ENCODE data around the gene PCDH9. TPM values are rescaled to one million over a fixed set of nuclear protein-coding genes. Genes with fewer than 3 reads are reported as not detected.

PCDH9 gene
- total and polyA plus RNA-seq, 2 of the 13 experiments (the other 11 are each of a cell fraction or from before 2014, with no cell fraction given) = 0.09 TPM; not detected in 1

DNA sequence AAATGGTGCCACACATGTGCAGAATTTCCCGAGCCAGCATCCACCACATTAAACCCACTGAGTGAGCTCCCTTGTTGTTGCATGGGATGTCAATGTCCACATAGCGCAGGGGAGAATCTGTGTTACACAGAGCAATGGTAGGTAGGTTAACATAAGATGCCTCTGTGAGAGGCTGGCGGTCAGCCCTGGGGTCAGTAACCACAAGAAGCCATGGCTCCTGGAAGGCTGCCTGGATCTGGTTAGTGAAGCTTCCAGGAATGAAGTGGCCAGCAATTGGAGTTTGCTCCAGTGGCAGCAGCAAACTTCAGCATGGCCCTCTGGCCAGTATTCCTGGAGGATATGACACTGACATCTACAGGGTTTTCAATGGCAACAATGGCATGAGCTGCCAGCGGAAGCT, 37.0 kb upstream of the PCDH9 start:
- in situ Hi-C loops (cut with HindIII; ENCODE audit: extremely low pct_ligation_motif_present, low pct_unique_long_range_greater_than_20kb) = no loop called here
- no peak for FAIRE-seq
- Histone ChIP-seq H3K79me2 (ENCODE audit: insufficient read depth, low read length) (no peaks in the 10 kb centered on the region), H3K9me3 (ENCODE audit: low read length) (no peaks in the 10 kb centered on the region), H4K20me1 (ENCODE audit: insufficient read depth, low read length) (no peaks in the 10 kb centered on the region), H3K9ac (ENCODE audit: insufficient read depth, low read depth, low read length) (no peak overlapping the region), H2AFZ (ENCODE audit: low read length) (no peak overlapping the region), H3K36me3 (replicated peaks in 1 of 2; ENCODE audit: control insufficient read depth in 1 of 2, insufficient read depth in 2 of 2, low read length in 2 of 2) (no peaks in the 10 kb centered on the region), H3K27ac (ENCODE audit: extremely low read length, insufficient read depth, low read length) (no peak overlapping the region), H3K4me2 (ENCODE audit: low read depth, low read length) (no peak overlapping the region), H3K27me3 (ENCODE audit: control insufficient read depth in 1 of 2, insufficient read depth in 2 of 2, low read length in 2 of 2) (no peaks in the 10 kb centered on the region), H3K4me1 (ENCODE audit: insufficient read depth, low read length) (no peaks in the 10 kb centered on the region), H3K4me3 (replicated peaks in 1 of 3; ENCODE audit: insufficient read depth in 1 of 3, low read depth in 2 of 3, low read length in 3 of 3) (no peak overlapping the region)
- DNase-seq (ENCODE audit: low spot score) = no peak
- intact Hi-C loops (cut with micrococcal nuclease; ENCODE audit: unreplicated experiment) = no loop called here
- ChIA-PET CTCF (ENCODE audit: low intra/inter-chr PET ratio, low total read pairs) (no interaction called here), POLR2A (no interaction called here)
- BruUV-seq (replicated peaks) = no TSS peak
- WGBS (ENCODE audit: low lambda C conversion rate) = 50% methylated on average over 2 of the region's 4 CpGs
- no peak for ATAC-seq
- TF ChIP-seq GZF1 (CRISPR knock-in tag; IDR thresholded peaks at IDR 0.05) = no peak
- TF ChIP-seq ZNF260 (CRISPR knock-in tag; IDR thresholded peaks at IDR 0.05; ENCODE audit: borderline replicate concordance, low read depth) = no peak
- TF ChIP-seq ZBTB42 (CRISPR knock-in tag; IDR thresholded peaks at IDR 0.05) = no peak
- TF ChIP-seq FOXC1 (CRISPR knock-in tag; IDR thresholded peaks at IDR 0.05; ENCODE audit: borderline replicate concordance) = no peak
- TF ChIP-seq GTF2F1 (IDR thresholded peaks at IDR 0.05; ENCODE audit: low read length) = no peak
- no peak for TF ChIP-seq ZBTB40 (IDR thresholded peaks at IDR 0.05)
- no peak for TF ChIP-seq ZBTB40 (CRISPR knock-in tag; IDR thresholded peaks at IDR 0.05)
- TF ChIP-seq HOXA3 (CRISPR knock-in tag; IDR thresholded peaks at IDR 0.05) = no peak
- TF ChIP-seq, protein P1, sequence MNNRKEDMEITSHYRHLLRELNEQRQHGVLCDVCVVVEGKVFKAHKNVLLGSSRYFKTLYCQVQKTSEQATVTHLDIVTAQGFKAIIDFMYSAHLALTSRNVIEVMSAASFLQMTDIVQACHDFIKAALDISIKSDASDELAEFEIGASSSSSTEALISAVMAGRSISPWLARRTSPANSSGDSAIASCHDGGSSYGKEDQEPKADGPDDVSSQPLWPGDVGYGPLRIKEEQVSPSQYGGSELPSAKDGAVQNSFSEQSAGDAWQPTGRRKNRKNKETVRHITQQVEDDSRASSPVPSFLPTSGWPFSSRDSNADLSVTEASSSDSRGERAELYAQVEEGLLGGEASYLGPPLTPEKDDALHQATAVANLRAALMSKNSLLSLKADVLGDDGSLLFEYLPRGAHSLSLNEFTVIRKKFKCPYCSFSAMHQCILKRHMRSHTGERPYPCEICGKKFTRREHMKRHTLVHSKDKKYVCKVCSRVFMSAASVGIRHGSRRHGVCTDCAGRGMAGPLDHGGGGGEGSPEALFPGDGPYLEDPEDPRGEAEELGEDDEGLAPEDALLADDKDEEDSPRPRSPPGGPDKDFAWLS (CRISPR knock-in tag; IDR thresholded peaks at IDR 0.05; ENCODE audit: borderline replicate concordance) = no peak
- TF ChIP-seq SALL2 (CRISPR knock-in tag; IDR thresholded peaks at IDR 0.05) = no peak
- TF ChIP-seq, protein P2, sequence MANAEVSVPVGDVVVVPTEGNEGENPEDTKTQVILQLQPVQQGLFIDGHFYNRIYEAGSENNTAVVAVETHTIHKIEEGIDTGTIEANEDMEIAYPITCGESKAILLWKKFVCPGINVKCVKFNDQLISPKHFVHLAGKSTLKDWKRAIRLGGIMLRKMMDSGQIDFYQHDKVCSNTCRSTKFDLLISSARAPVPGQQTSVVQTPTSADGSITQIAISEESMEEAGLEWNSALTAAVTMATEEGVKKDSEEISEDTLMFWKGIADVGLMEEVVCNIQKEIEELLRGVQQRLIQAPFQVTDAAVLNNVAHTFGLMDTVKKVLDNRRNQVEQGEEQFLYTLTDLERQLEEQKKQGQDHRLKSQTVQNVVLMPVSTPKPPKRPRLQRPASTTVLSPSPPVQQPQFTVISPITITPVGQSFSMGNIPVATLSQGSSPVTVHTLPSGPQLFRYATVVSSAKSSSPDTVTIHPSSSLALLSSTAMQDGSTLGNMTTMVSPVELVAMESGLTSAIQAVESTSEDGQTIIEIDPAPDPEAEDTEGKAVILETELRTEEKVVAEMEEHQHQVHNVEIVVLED (CRISPR knock-in tag; IDR thresholded peaks at IDR 0.05; ENCODE audit: borderline replicate concordance) = no peak
- no peak for TF ChIP-seq SIN3B (IDR thresholded peaks at IDR 0.05; ENCODE audit: low read length)
- no peak for TF ChIP-seq ERF (CRISPR knock-in tag; IDR thresholded peaks at IDR 0.05)
- no peak for TF ChIP-seq SMARCE1 (IDR thresholded peaks at IDR 0.05; ENCODE audit: borderline replicate concordance)
- no peak for TF ChIP-seq ZNF607 (CRISPR knock-in tag; IDR thresholded peaks at IDR 0.05; ENCODE audit: borderline replicate concordance)
